Lower lobe of right lung (tissue), 2 donors: Measurements from ENCODE around the gene ENGASE. TPM values are rescaled to one million over a fixed set of nuclear protein-coding genes. Genes with fewer than 3 reads are reported as not detected.
A peak's percentile ranks its signal among the peaks of the same experiment; 100 is the strongest.
"Not testable (repeated sequence)": the region's sequence is repeated elsewhere in the genome, so short reads cannot be mapped to it uniquely, and the experiment has no call there.

ENCODE experiments used
- ATAC-seq, 2 donors: fragments of 200-7000 bp; cut with Tn5 transposase; one replicate each; pipeline ENCODE4 v1.9.1; 2020 to 2022; ENCODE audit warnings: mild to moderate bottlenecking in 2 of 2, moderate library complexity in 2 of 2
- DNase-seq: peaks from one replicate; pipeline ENCODE4 v3.0.0-alpha.2; 2020
- H3K27ac ChIP-seq: fragments of 200-600 bp; one replicate; pipeline ENCODE4 v1.8.0; 2022
- H3K27me3 ChIP-seq: fragments of 200-600 bp; one replicate; pipeline ENCODE4 v1.8.0; 2022; ENCODE audit warnings: low read depth
- H3K36me3 ChIP-seq: fragments of 200-600 bp; one replicate; pipeline ENCODE4 v1.8.0; 2022; ENCODE audit warnings: mild to moderate bottlenecking
- H3K4me1 ChIP-seq: fragments of 200-600 bp; one replicate; pipeline ENCODE4 v1.8.0; 2022
- H3K4me3 ChIP-seq: fragments of 200-600 bp; one replicate; pipeline ENCODE4 v1.8.0; 2022; ENCODE audit warnings: mild to moderate bottlenecking
- H3K9me3 ChIP-seq: fragments of 200-600 bp; one replicate; pipeline ENCODE4 v1.8.0; 2022
- CTCF ChIP-seq: fragments of 200-600 bp; IDR thresholded peaks from one replicate; pipeline ENCODE4 v1.8.0; 2022; ENCODE audit warnings: antibody characterized with exemption, mild to moderate bottlenecking
- intact Hi-C: fragments of 100-400 bp; cut with DNase I; formaldehyde crosslinking; loops from one replicate; pipeline ENCODE4 v1.11.0; 2022
- total RNA-seq: library from RNA; stranded (reverse); fragmentation: NEBNext Ultra II Directional; extraction: Animal tissue kit (Norgen Biotek cat#: 25700); gene quantifications from one replicate; pipeline ENCODE4 v1.2.1, GENCODE V29; 2021
- donor health status: DM: no; HTN: yes; CAD: no; lungs with severe emphysema.

Gene ENGASE
- total RNA-seq, 1 donor from 2014 or later, result 56.4 TPM

- intact Hi-C loops, result no loop called here
- H3K27me3 ChIP-seq, result no peaks in the 10 kb centered on the region
- TF ChIP-seq CTCF, result no peak
- no peaks in the 10 kb centered on the region for H3K9me3 ChIP-seq
- no peak overlapping the region for H3K27ac ChIP-seq
- H3K4me3 ChIP-seq, result no peak overlapping the region
- peak; percentile 6 for DNase-seq
- peaks cover 14% of the 10 kb centered on the region for H3K4me1 ChIP-seq
- H3K36me3 ChIP-seq, result no peaks in the 10 kb centered on the region
- ATAC-seq, result no peak
Measured at GRCh38 chr17:79071161-79071740, 3.4 kb upstream of the ENGASE start.

GRCh38 chr17:79072544-79072943, 2.1 kb upstream of the ENGASE start:
- Histone ChIP-seq H3K9me3 (no peaks in the 10 kb centered on the region), H3K27ac (no peak overlapping the region), H3K4me3 (no peak overlapping the region), H3K36me3 (peaks cover 6% of the 10 kb centered on the region), H3K4me1 (peaks cover 22% of the 10 kb centered on the region), H3K27me3 (no peaks in the 10 kb centered on the region)
- intact Hi-C loops, result no loop called here
- TF ChIP-seq CTCF, result no peak
- ATAC-seq, result no peak
- peak; percentile 43 for DNase-seq

- no peak overlapping the region for H3K27ac ChIP-seq
Measured at GRCh38 chr17:79073016-79073705, 1.5 kb upstream of the ENGASE start.

GRCh38 chr17:79073706-79074088, 927 bp upstream of the ENGASE start:
- no peaks in the 10 kb centered on the region for H3K9me3 ChIP-seq
- peaks cover 18% of the 10 kb centered on the region for H3K36me3 ChIP-seq
- intact Hi-C loops, result no loop called here
- peaks cover 22% of the 10 kb centered on the region for H3K4me1 ChIP-seq
- H3K27ac ChIP-seq, result peak overlapping the region; percentile 87
- DNase-seq, result peak; percentile 34
- H3K4me3 ChIP-seq, result no peak overlapping the region
- H3K27me3 ChIP-seq, result no peaks in the 10 kb centered on the region
- no peak for TF ChIP-seq CTCF
- no peak for ATAC-seq

More at GRCh38 chr17:79073016-79073705, 1.5 kb upstream of the ENGASE start:
- Histone ChIP-seq H3K27me3 (no peaks in the 10 kb centered on the region), H3K4me3 (no peak overlapping the region), H3K4me1 (peaks cover 22% of the 10 kb centered on the region), H3K9me3 (no peaks in the 10 kb centered on the region), H3K36me3 (peaks cover 12% of the 10 kb centered on the region)
- DNase-seq, result peak; percentile 30
- no peak for ATAC-seq
- intact Hi-C loops, result no loop called here
- no peak for TF ChIP-seq CTCF

GRCh38 chr17:79074121-79074648, 439 bp upstream of the ENGASE start:
- peak overlapping the region; percentile 87 for H3K27ac ChIP-seq

GRCh38 chr17:79075446-79075750, 774 bp downstream of the ENGASE start:
- DNase-seq (no peak), ATAC-seq (peak in 1 of 2 donors; percentile 37)
- intact Hi-C loops, result no loop called here
- peak overlapping the region; percentile 79 for H3K4me3 ChIP-seq
- peaks cover 35% of the 10 kb centered on the region for H3K36me3 ChIP-seq
- no peaks in the 10 kb centered on the region for H3K27me3 ChIP-seq
- peak overlapping the region; percentile 87 for H3K27ac ChIP-seq
- TF ChIP-seq CTCF, result no peak
- no peaks in the 10 kb centered on the region for H3K9me3 ChIP-seq
- H3K4me1 ChIP-seq, result peaks cover 22% of the 10 kb centered on the region

More at GRCh38 chr17:79074121-79074648, 439 bp upstream of the ENGASE start:
- intact Hi-C loops, H3K9me3 ChIP-seq, H3K27me3 ChIP-seq, ATAC-seq: not testable (repeated sequence)
- peak overlapping the region; percentile 79 for H3K4me3 ChIP-seq
- peak; percentile 52 for DNase-seq
- peaks cover 22% of the 10 kb centered on the region for H3K4me1 ChIP-seq
- H3K36me3 ChIP-seq, result peaks cover 22% of the 10 kb centered on the region
